ENCODE results near the gene FRAS1. TPM values are rescaled to one million over a fixed set of nuclear protein-coding genes. Genes with fewer than 3 reads are reported as not detected.

FRAS1 gene
- total and polyA plus RNA-seq, 11 donors, result 0.57 to 13.4 (median 3.2) TPM

GRCh38 chr4:78520808-78521226 is 463.7 kb downstream of the FRAS1 start:
- peak overlapping the region in 4 of 12 donors; percentile 4 to 54 (median 30) for H3K27ac ChIP-seq
- 42 to 53% (median 49%) methylated on average over 3 of the region's 3 CpGs for WGBS, 4 donors
- no peaks in the 10 kb centered on the region for H3K36me3 ChIP-seq

DNA sequence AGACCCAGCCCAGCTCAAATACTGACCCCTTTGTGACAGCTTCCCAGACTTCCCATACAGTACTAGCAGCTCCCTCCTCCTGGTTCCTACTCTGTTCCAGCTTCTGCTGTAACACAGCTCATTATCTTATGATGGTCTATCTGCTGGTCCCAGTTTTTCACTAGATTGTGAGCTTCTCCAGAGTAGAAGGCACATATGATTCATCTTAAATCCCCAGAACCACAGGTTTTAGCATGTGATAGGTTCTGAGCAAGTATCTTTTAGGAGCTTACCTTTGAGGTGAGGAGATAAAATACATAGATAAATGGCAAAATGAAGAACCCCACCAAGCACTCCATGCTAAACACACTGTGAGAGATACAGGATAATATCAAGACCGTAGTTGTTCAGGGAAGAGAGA is 466.9 kb downstream of the FRAS1 start:
- peaks cover 0 to 13% (median 0%) of the 10 kb centered on the region in 12 donors for H3K4me1 ChIP-seq
- TF ChIP-seq POLR2A (IDR thresholded peaks at IDR 0.05) (no peak), CTCF (IDR thresholded peaks at IDR 0.05) (no peak)
- no peaks in the 10 kb centered on the region for H3K27me3 ChIP-seq
- no peak for ATAC-seq
- H3K36me3 ChIP-seq, result no peaks in the 10 kb centered on the region
- intact Hi-C loops (cut with DNase I), result loop anchor here in 3 of 10 donors (5.0 to 10.0 kb wide), 3 partner anchors 338 to 562 kb away; no protein-coding TSS in a partner anchor
- no peak overlapping the region for H3K4me3 ChIP-seq
- H3K27ac ChIP-seq, result no peak overlapping the region
- no peak for DNase-seq
- WGBS, 4 donors, result 0 to 97% (median 48%) methylated on average over 1 of the region's 1 CpG
- H3K9me3 ChIP-seq, result no peaks in the 10 kb centered on the region

More at GRCh38 chr4:78520808-78521226, 463.7 kb downstream of the FRAS1 start:
- Histone ChIP-seq H3K9me3 (no peaks in the 10 kb centered on the region), H3K27me3 (no peaks in the 10 kb centered on the region), H3K4me1 (peaks cover 0 to 17% (median 0%) of the 10 kb centered on the region in 12 donors), H3K4me3 (no peak overlapping the region)
- TF ChIP-seq CTCF (IDR thresholded peaks at IDR 0.05), result no peak
- intact Hi-C loops (cut with DNase I), result loop anchor here in 3 of 10 donors (5.0 to 10.0 kb wide), 3 partner anchors 341 to 559 kb away; no protein-coding TSS in a partner anchor
- ATAC-seq, result peak in 2 of 4 donors; percentile 18 to 53
- DNase-seq, result no peak

DNA sequence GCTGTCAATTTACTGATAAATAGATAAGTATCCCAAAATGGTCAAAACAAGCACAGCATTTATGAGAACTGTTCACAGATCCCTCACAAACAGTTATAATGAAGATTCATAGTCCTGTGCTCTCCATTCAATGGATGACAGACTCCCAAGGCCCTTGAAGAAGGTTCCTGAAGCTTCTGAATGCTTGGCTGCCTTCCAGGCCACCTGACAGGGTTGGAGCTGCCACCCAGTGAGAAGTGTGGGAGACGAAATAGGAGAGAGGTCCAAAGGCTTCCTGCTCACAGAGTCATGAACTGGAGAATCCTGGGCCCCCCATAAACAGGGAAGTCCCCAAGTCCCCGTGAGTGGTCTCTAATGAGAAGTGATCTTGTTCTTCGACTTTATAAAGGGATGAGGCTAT is 468.4 kb downstream of the FRAS1 start:
- intact Hi-C loops (cut with DNase I), result loop anchor here in 1 of 10 donors (10.0 kb wide), 1 partner anchor 339 kb away; no protein-coding TSS in a partner anchor
- TF ChIP-seq POLR2A (IDR thresholded peaks at IDR 0.05) (no peak), CTCF (IDR thresholded peaks at IDR 0.05) (no peak)
- H3K27me3 ChIP-seq, result no peaks in the 10 kb centered on the region
- H3K36me3 ChIP-seq, result no peaks in the 10 kb centered on the region
- ATAC-seq, result no peak
- WGBS, 4 donors, result 76 to 82% (median 81%) methylated on average over 3 of the region's 3 CpGs
- no peak overlapping the region for H3K27ac ChIP-seq
- no peak for DNase-seq
- no peak overlapping the region for H3K4me3 ChIP-seq
- peaks cover 0 to 8% (median 0%) of the 10 kb centered on the region in 12 donors for H3K4me1 ChIP-seq
- peaks cover 0 to 5% (median 0%) of the 10 kb centered on the region in 12 donors for H3K9me3 ChIP-seq

GRCh38 chr4:78527103-78527502 is 470.0 kb downstream of the FRAS1 start:
- H3K36me3 ChIP-seq, result no peaks in the 10 kb centered on the region
- intact Hi-C loops (cut with DNase I), result loop anchor here in 1 of 10 donors (10.0 kb wide), 1 partner anchor 338 kb away; no protein-coding TSS in a partner anchor
- no peak for DNase-seq
- ATAC-seq, result no peak
- no peak overlapping the region for H3K27ac ChIP-seq
- H3K9me3 ChIP-seq, result peaks cover 0 to 6% (median 0%) of the 10 kb centered on the region in 12 donors
- no peak overlapping the region for H3K4me3 ChIP-seq
- H3K4me1 ChIP-seq, result no peaks in the 10 kb centered on the region
- no peaks in the 10 kb centered on the region for H3K27me3 ChIP-seq
- 92 to 100% (median 95%) methylated on average over 1 of the region's 1 CpG for WGBS, 4 donors
- TF ChIP-seq POLR2A (IDR thresholded peaks at IDR 0.05) (no peak), CTCF (IDR thresholded peaks at IDR 0.05) (no peak)

Data from heart left ventricle (tissue), 16 donors.